ENCODE measurements around the gene ZNF544.
"Not testable (repeated sequence)": the region's sequence is repeated elsewhere in the genome, so short reads cannot be mapped to it uniquely, and the experiment has no call there.

GRCh38 chr19:58310685-58311084 lies 82.0 kb downstream of the ZNF544 start:
- TF ChIP-seq CTCF (conservative IDR thresholded peaks at IDR 0.05); ZFX (IDR thresholded peaks at IDR 0.05): not testable (repeated sequence)
